ENCODE data around the gene DLG4.
A peak's percentile ranks its signal among the peaks of the same experiment; 100 is the strongest.

Gene DLG4

GRCh38 chr17:7179317-7180254 lies 40.0 kb downstream of the DLG4 start, which contains the start of gene ASGR1:
ASGR1 (minus strand) TSS chr17:7179370; CDS start chr17:7178563, 807 bp downstream.
- no peak for TF ChIP-seq CTCF (conservative IDR thresholded peaks at IDR 0.05; ENCODE audit: low read length)
- TF ChIP-seq EZH2phosphoT487 (IDR thresholded peaks at IDR 0.05; ENCODE audit: borderline replicate concordance), result no peak
- H3K79me2 ChIP-seq (ENCODE audit: insufficient read depth, low read length), result no peaks in the 10 kb centered on the region
- no peak within 1 kb of the TSS for H3K9ac ChIP-seq (ENCODE audit: low read depth, low read length, poor library complexity, severe bottlenecking)
- no peaks in the 10 kb centered on the region for H3K9me3 ChIP-seq (ENCODE audit: insufficient read depth, low read depth, low read length)
- peaks cover 12% of the 10 kb centered on the region for H3K4me1 ChIP-seq (ENCODE audit: insufficient read depth, low read length, poor library complexity, severe bottlenecking)
- peak within 1 kb of the TSS; percentile 95 for H3K4me2 ChIP-seq (ENCODE audit: low read depth, low read length, poor library complexity, severe bottlenecking)
- no peaks in the 10 kb centered on the region for H3F3A ChIP-seq (ENCODE audit: low read depth)
- H3K4me3 ChIP-seq (ENCODE audit: low read length, poor library complexity, severe bottlenecking), result peak within 1 kb of the TSS; percentile 78
- no peaks in the 10 kb centered on the region for H4K20me1 ChIP-seq (ENCODE audit: insufficient read depth, low read length, poor library complexity, severe bottlenecking)
- peak within 1 kb of the TSS; percentile 96 for H2AFZ ChIP-seq (ENCODE audit: low read length)
- no peaks in the 10 kb centered on the region for H3K36me3 ChIP-seq (ENCODE audit: insufficient read depth, low read length)
- H3K27me3 ChIP-seq (ENCODE audit: insufficient read depth, low read length, poor library complexity, severe bottlenecking), result no peaks in the 10 kb centered on the region
- H3K9me2 ChIP-seq (replicated peaks; ENCODE audit: low read depth, low read length), result no peaks in the 10 kb centered on the region

- no peaks in the 10 kb centered on the region for H3K36me3 ChIP-seq (ENCODE audit: insufficient read depth, low read length)
- no peak overlapping the region for H3K9ac ChIP-seq (ENCODE audit: low read depth, low read length, poor library complexity, severe bottlenecking)
- no peak overlapping the region for H3K4me2 ChIP-seq (ENCODE audit: low read depth, low read length, poor library complexity, severe bottlenecking)
- H3K79me2 ChIP-seq (ENCODE audit: insufficient read depth, low read length), result no peaks in the 10 kb centered on the region
- H3K9me3 ChIP-seq (ENCODE audit: insufficient read depth, low read depth, low read length), result no peaks in the 10 kb centered on the region
- no peaks in the 10 kb centered on the region for H3K9me2 ChIP-seq (replicated peaks; ENCODE audit: low read depth, low read length)
- no peaks in the 10 kb centered on the region for H3K27me3 ChIP-seq (ENCODE audit: insufficient read depth, low read length, poor library complexity, severe bottlenecking)
- no peaks in the 10 kb centered on the region for H3F3A ChIP-seq (ENCODE audit: low read depth)
- no peak overlapping the region for H3K4me3 ChIP-seq (ENCODE audit: low read length, poor library complexity, severe bottlenecking)
- H3K4me1 ChIP-seq (ENCODE audit: insufficient read depth, low read length, poor library complexity, severe bottlenecking), result peaks cover 12% of the 10 kb centered on the region
- TF ChIP-seq EZH2phosphoT487 (IDR thresholded peaks at IDR 0.05; ENCODE audit: borderline replicate concordance) (no peak), CTCF (conservative IDR thresholded peaks at IDR 0.05; ENCODE audit: low read length) (no peak)
- H4K20me1 ChIP-seq (ENCODE audit: insufficient read depth, low read length, poor library complexity, severe bottlenecking), result no peaks in the 10 kb centered on the region
- H2AFZ ChIP-seq (ENCODE audit: low read length), result no peak overlapping the region
Measured at GRCh38 chr17:7178973-7179316, 40.7 kb downstream of the DLG4 start.

GRCh38 chr17:7177954-7178477 lies 41.6 kb downstream of the DLG4 start:
- Histone ChIP-seq H3K4me3 (ENCODE audit: low read length, poor library complexity, severe bottlenecking) (peak overlapping the region; percentile 78), H2AFZ (ENCODE audit: low read length) (peak overlapping the region; percentile 96), H3K9me2 (replicated peaks; ENCODE audit: low read depth, low read length) (no peaks in the 10 kb centered on the region), H3K79me2 (ENCODE audit: insufficient read depth, low read length) (no peaks in the 10 kb centered on the region), H3K4me2 (ENCODE audit: low read depth, low read length, poor library complexity, severe bottlenecking) (peak overlapping the region; percentile 95), H3K9me3 (ENCODE audit: insufficient read depth, low read depth, low read length) (no peaks in the 10 kb centered on the region), H3K36me3 (ENCODE audit: insufficient read depth, low read length) (no peaks in the 10 kb centered on the region), H4K20me1 (ENCODE audit: insufficient read depth, low read length, poor library complexity, severe bottlenecking) (no peaks in the 10 kb centered on the region), H3K4me1 (ENCODE audit: insufficient read depth, low read length, poor library complexity, severe bottlenecking) (peaks cover 12% of the 10 kb centered on the region), H3K9ac (ENCODE audit: low read depth, low read length, poor library complexity, severe bottlenecking) (peak overlapping the region; percentile 67), H3F3A (ENCODE audit: low read depth) (no peaks in the 10 kb centered on the region), H3K27me3 (ENCODE audit: insufficient read depth, low read length, poor library complexity, severe bottlenecking) (no peaks in the 10 kb centered on the region)
- TF ChIP-seq EZH2phosphoT487 (IDR thresholded peaks at IDR 0.05; ENCODE audit: borderline replicate concordance) (no peak), CTCF (conservative IDR thresholded peaks at IDR 0.05; ENCODE audit: low read length) (no peak)

All from Loucy (cell line).